ENCODE measurements around the gene GPR142.

GRCh38 chr17:74371653-74372147 lies 4.4 kb downstream of the GPR142 start:
- no peak for TF ChIP-seq GATA2 (IDR thresholded peaks at IDR 0.05; ENCODE audit: low read depth, low read length)
- no peak for TF ChIP-seq GATA3 (IDR thresholded peaks at IDR 0.05; ENCODE audit: low read depth, low read length)
